Activated CD4-positive, alpha-beta T cell treated with anti-CD3 and anti-CD28 coated beads for 36 hours (primary cell): ENCODE results near the gene CACNA2D2. TPM values are rescaled to one million over a fixed set of nuclear protein-coding genes. Genes with fewer than 3 reads are reported as not detected.

Experiments
- ATAC-seq: fragments of 200-7000 bp; cut with Tn5 transposase; one replicate; pipeline ENCODE4 v1.10.0; 2021; ENCODE audit warnings: mild to moderate bottlenecking, moderate library complexity
- CTCF ChIA-PET: fragments of 350-600 bp; sonication (Branson Sonifier 250); formaldehyde crosslinking; loops from one replicate; lab custom pipeline; 2021; ENCODE audit warnings: antibody characterized with exemption; lab: Charles Lee
- POLR2A ChIA-PET: fragments of 350-600 bp; sonication (Branson Sonifier 250); formaldehyde crosslinking; loops from one replicate; lab custom pipeline; 2021; ENCODE audit warnings: antibody characterized with exemption, inconsistent platforms; lab: Charles Lee
- DNase-seq: peaks from one replicate; pipeline ENCODE4 v3.0.0-alpha.2; 2020
- H3K27ac Mint-ChIP-seq: one replicate; pipeline ENCODE4 v1.8.0; 2021; ENCODE audit warnings: mixed read lengths
- H3K27me3 Mint-ChIP-seq: one replicate; pipeline ENCODE4 v1.8.0; 2021; ENCODE audit warnings: mixed read lengths
- H3K36me3 Mint-ChIP-seq: one replicate; pipeline ENCODE4 v1.8.0; 2021; ENCODE audit warnings: low read depth, mixed read lengths
- H3K4me1 Mint-ChIP-seq: one replicate; pipeline ENCODE4 v1.8.0; 2021; ENCODE audit warnings: mixed read lengths
- H3K4me3 Mint-ChIP-seq: one replicate; pipeline ENCODE4 v1.8.0; 2021; ENCODE audit warnings: mild to moderate bottlenecking, moderate library complexity, mixed read lengths
- H3K9me3 Mint-ChIP-seq: one replicate; pipeline ENCODE4 v1.8.0; 2021; ENCODE audit warnings: low read depth, mixed read lengths
- intact Hi-C, 2 experiments: fragments of 100-400 bp; cut with DNase I in 1 of 2; cut with micrococcal nuclease in 1 of 2; formaldehyde crosslinking; loops; one replicate each; pipeline versions ENCODE4 v1.14.2 to v1.15.1; 2022 to 2024; cut with DNase I, micrococcal nuclease
- total RNA-seq, 2 experiments: library from RNA; stranded (reverse); gene quantifications; one replicate each; pipeline ENCODE4 v1.2.3, GENCODE V29; 2021

Gene CACNA2D2
- total RNA-seq, 2 experiments from 2014 or later = 1.1 to 1.5 TPM

DNA sequence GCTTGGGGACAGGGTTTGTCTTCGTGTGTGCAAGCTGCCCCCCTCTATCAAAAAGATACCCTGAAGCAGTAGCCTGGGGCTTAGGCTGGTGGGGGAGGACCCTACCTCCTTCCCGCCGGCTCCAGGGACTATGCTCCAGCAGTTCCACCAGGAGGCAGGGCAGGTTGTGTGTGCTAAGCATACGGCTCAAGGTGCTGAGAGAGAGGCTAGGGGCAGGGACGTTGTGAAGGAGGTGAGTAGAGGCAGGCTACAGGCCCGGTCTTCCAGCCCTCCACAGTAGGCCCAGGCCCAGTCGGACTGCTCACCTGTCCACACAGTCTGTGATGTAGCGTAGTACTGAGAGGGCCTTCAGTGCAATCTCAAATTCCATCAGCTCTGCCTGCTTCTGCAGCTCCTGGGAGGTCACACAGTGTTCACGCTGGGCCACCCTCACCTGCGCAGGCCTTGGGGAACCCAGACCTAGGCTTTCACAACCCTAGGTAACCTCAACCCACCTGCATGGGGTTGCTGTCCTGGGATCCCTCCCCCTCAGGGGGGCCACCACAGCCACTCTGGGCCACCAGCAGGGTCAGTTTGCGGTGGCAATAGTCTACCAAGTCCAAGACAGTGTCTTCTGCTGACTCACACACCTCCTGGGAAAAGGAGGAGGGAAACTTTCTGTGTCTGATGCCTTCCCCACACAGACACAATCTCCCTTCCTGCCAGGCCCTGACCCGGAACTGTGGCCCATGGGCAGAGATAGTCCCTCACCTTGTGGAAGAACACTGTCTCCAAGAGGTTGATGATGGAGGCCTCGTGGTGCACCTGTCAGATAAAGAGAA is 160.4 kb downstream of the CACNA2D2 start:
- Mint-ChIP-seq H3K4me3 (no peak overlapping the region), H3K36me3 (peaks cover 19% of the 10 kb centered on the region), H3K9me3 (no peaks in the 10 kb centered on the region), H3K27ac (no peak overlapping the region), H3K27me3 (no peaks in the 10 kb centered on the region), H3K4me1 (peaks cover 35% of the 10 kb centered on the region)
- ATAC-seq (no peak), DNase-seq (no peak)
- CTCF ChIA-PET = interaction anchor here (0.9 to 1.1 kb wide), 2 partner anchors 8 to 19 kb away, joined by 3 to 6 read pairs; no protein-coding TSS in a partner anchor
- intact Hi-C loops = no loop called here
- POLR2A ChIA-PET = interaction anchor here (0.5 kb wide), 1 partner anchor 1258 kb away, joined by 3 read pairs; no protein-coding TSS in a partner anchor

DNA sequence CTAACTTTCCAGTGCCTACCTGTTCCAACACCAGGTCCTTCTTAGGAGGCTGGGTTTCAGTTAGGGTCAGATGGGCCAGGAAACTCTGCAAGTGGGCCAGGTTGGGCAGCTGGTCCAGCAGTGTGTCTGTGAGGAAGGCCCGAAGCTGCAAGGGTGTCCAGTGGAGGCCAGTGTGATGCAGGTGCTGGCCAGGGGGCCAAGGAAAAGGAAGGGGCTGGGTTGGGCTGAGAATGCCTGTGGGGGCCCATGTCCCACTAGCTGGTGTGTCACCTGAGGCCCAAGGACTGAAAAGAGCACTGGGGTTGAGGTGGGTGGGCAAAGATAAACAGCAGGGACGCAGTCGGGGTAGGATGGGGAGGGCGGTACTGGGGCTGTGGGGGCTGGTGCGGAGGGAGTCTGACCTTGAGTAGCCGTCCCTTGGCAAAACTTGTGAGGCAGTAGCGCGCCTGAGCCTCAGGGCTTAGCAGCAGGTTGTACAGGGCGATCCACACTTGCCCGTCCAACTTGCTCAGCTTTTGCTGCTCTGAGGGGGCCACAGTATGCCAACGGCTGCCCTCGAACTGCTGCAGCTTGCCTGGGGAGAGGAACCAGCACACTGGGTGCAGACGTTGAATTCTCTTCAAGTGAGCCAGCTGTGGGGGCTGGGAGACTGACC is 161.3 kb downstream of the CACNA2D2 start:
- H3K4me1 Mint-ChIP-seq = peaks cover 28% of the 10 kb centered on the region

DNA sequence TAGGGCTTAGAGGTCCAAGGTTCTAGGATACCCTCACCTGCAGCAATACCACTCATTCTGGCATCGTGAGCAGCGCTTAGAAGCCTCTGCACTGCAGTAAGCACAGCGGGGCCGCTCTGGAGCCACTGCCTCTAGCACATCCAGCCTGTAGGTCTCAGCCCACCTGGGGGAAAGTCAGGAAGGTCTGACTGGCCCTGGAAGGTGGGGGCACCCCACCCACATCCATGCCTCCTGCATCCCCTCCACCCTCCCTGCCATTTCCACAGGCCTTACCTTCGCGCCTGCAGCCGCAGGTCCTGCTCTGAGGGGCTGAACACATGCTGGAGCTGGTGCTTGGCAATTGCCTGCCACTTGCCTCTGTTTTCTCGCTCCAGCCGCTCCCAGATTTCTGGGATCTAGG is 161.9 kb downstream of the CACNA2D2 start:
- POLR2A ChIA-PET = no interaction called here
- ATAC-seq (no peak), DNase-seq (no peak)
- H3K27me3 Mint-ChIP-seq = no peaks in the 10 kb centered on the region
- CTCF ChIA-PET = interaction anchor here (1.0 to 1.3 kb wide), 3 partner anchors 11 to 43 kb away, joined by 3 to 6 read pairs (median 4); partner anchors contain the start of genes HYAL3 and NAA80
- H3K4me3 Mint-ChIP-seq = peak overlapping the region; percentile 83
- H3K9me3 Mint-ChIP-seq = no peaks in the 10 kb centered on the region
- H3K27ac Mint-ChIP-seq = no peak overlapping the region
- H3K4me1 Mint-ChIP-seq = peaks cover 27% of the 10 kb centered on the region
- intact Hi-C loops = no loop called here
- H3K36me3 Mint-ChIP-seq = peaks cover 22% of the 10 kb centered on the region

More for the DNA sequence above, 161.3 kb downstream of the CACNA2D2 start:
- no peak for ATAC-seq
- H3K9me3 Mint-ChIP-seq = no peaks in the 10 kb centered on the region
- H3K27ac Mint-ChIP-seq = no peak overlapping the region
- intact Hi-C loops = no loop called here
- H3K27me3 Mint-ChIP-seq = no peaks in the 10 kb centered on the region
- H3K4me3 Mint-ChIP-seq = peak overlapping the region; percentile 83
- ChIA-PET CTCF (interaction anchor here (0.7 to 1.3 kb wide), 5 partner anchors 9 to 130 kb away, joined by 3 to 6 read pairs (median 4); partner anchors contain the start of genes HYAL3 and NAA80), POLR2A (no interaction called here)
- no peak for DNase-seq
- H3K36me3 Mint-ChIP-seq = peaks cover 20% of the 10 kb centered on the region

GRCh38 chr3:50340448-50341329 is 162.7 kb downstream of the CACNA2D2 start, which contains the start of gene RASSF1:
TSS of gene RASSF1 (minus strand) at chr3:50340836. CDS start at chr3:50340805, 31 bp downstream.
- no peaks in the 10 kb centered on the region for H3K9me3 Mint-ChIP-seq

DNA sequence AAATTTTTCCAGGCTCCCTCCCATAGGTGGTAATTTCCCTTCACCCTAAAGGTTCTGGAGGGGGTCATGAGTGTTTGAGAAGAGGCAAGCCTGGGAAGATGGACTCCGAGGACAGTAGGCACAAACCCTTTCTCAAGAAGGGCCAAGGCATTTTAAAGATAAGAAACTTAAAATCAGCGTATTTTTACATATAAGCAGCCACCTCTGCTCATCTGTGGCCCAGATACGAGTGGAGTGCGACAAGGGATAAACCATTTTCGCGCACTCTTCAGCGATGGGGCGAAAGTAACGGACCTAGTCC is 163.3 kb downstream of the CACNA2D2 start:
- intact Hi-C loops = no loop called here
- DNase-seq (no peak), ATAC-seq (no peak)
- peak overlapping the region; percentile 91 for H3K27ac Mint-ChIP-seq
- ChIA-PET POLR2A (interaction anchor here (0.8 to 1.6 kb wide), 6 partner anchors 10 to 1926 kb away, joined by 3 to 7 read pairs (median 3); partner anchors contain the start of genes CYB561D2, HYAL3, NAA80 and NPRL2), CTCF (interaction anchor here (0.7 to 1.5 kb wide), 3 partner anchors 9 to 12 kb away, joined by 3 to 8 read pairs (median 3); partner anchors contain the start of genes CYB561D2, NPRL2 and TUSC2)
- peaks cover 35% of the 10 kb centered on the region for H3K4me1 Mint-ChIP-seq
- peak overlapping the region; percentile 83 for H3K4me3 Mint-ChIP-seq
- H3K9me3 Mint-ChIP-seq = no peaks in the 10 kb centered on the region
- no peaks in the 10 kb centered on the region for H3K27me3 Mint-ChIP-seq
- H3K36me3 Mint-ChIP-seq = peaks cover 37% of the 10 kb centered on the region

More at GRCh38 chr3:50340448-50341329, 162.7 kb downstream of the CACNA2D2 start, which contains the start of gene RASSF1:
- intact Hi-C loops = no loop called here
- ChIA-PET POLR2A (interaction anchor here (0.5 to 1.6 kb wide), 8 partner anchors 10 to 1925 kb away, joined by 3 to 7 read pairs (median 3); partner anchors contain the start of genes CYB561D2, HYAL3, NAA80 and NPRL2), CTCF (interaction anchor here (0.6 to 1.5 kb wide), 7 partner anchors 9 to 212 kb away, joined by 3 to 8 read pairs (median 3); partner anchors contain the start of genes CYB561D2, LSMEM2, NPRL2 and TUSC2)
- Mint-ChIP-seq H3K4me3 (peak within 1 kb of the TSS; percentile 83), H3K27ac (peak within 1 kb of the TSS; percentile 91), H3K4me1 (peaks cover 30% of the 10 kb centered on the region), H3K36me3 (peaks cover 31% of the 10 kb centered on the region), H3K27me3 (no peaks in the 10 kb centered on the region)
- ATAC-seq (peak; percentile 42), DNase-seq (peak; percentile 84)

DNA sequence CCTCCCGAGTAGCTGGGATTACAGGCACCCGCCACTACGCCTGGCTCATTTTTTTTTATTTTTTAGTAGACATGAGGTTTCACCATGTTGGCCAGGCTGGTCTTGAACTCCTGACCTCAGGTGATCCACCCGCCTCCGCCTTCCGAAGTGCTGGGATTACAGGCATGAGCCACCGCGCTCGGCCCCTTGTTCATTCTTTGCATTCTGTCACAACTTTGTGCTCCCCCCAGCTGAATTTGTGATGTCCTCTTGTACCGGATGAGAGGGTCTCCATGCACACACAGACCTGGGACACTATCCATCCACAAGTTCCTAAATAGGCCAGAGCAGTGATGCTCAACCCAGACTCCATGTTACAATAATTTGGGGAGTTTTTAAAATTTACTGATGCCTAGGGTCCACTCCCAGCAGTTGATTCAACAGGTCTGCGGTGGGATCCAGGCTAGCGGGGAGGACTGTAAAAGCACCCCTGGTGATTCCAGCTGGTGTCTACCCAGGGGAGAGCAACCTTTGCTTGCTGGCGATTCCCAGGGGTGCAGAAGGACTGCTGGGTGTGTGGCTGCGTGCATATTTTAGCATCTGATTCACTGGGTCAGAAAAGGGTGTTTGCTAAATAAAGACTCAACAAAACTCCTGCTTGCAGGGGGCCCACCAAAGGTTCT is 163.8 kb downstream of the CACNA2D2 start:
- Mint-ChIP-seq H3K9me3 (no peaks in the 10 kb centered on the region), H3K4me1 (peaks cover 38% of the 10 kb centered on the region), H3K27me3 (no peaks in the 10 kb centered on the region), H3K4me3 (peak overlapping the region; percentile 83), H3K27ac (peak overlapping the region; percentile 91), H3K36me3 (peaks cover 41% of the 10 kb centered on the region)
- CTCF ChIA-PET = interaction anchor here (1.2 to 3.3 kb wide), 4 partner anchors 11 to 93 kb away, joined by 4 to 17 read pairs (median 6); partner anchors contain the start of genes CYB561D2, NPRL2 and TUSC2
- ATAC-seq (no peak), DNase-seq (no peak)
- intact Hi-C loops = loop anchor here (5.0 to 10.0 kb wide), 3 partner anchors 273 to 1938 kb away; partner anchors contain the start of genes CISH (in 1 of the 2), TEX264 (in 1 of the 2) and WDR82 (in 1 of the 2)
- POLR2A ChIA-PET = interaction anchor here (0.6 to 1.6 kb wide), 3 partner anchors 18 to 266 kb away, joined by 3 to 6 read pairs (median 5); no protein-coding TSS in a partner anchor

DNA sequence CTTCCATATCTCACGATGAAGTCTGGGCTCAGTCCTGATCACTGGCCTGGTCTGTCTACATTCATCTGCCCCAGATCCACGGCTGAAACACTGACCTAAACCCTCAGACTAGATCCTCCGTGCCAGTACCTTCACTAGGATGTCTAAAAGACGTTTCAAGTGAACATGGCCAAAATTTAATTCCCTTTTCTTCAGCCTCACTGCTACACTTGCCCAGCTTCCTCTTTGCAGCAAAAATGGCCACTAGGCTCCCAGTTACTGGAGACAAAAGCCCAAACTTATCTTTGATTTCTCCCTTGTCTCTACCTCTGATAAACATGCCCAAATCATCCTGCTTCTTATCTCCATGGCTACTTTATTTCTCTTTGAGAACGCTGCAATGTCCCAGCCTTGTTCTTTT is 164.5 kb downstream of the CACNA2D2 start:
- no peak for DNase-seq
- no peak for ATAC-seq
- Mint-ChIP-seq H3K4me1 (peaks cover 44% of the 10 kb centered on the region), H3K27me3 (no peaks in the 10 kb centered on the region), H3K27ac (peak overlapping the region; percentile 91), H3K4me3 (peak overlapping the region; percentile 83), H3K36me3 (peaks cover 47% of the 10 kb centered on the region), H3K9me3 (no peaks in the 10 kb centered on the region)
- intact Hi-C loops = loop anchor here (5.0 to 10.0 kb wide), 3 partner anchors 273 to 1938 kb away; partner anchors contain the start of genes CISH (in 1 of the 2), TEX264 (in 1 of the 2) and WDR82 (in 1 of the 2)
- CTCF ChIA-PET = interaction anchor here (1.1 to 3.3 kb wide), 4 partner anchors 11 to 92 kb away, joined by 4 to 17 read pairs (median 4); partner anchors contain the start of genes CYB561D2, NPRL2 and TUSC2
- POLR2A ChIA-PET = interaction anchor here (0.6 kb wide), 1 partner anchor 267 kb away, joined by 3 read pairs; no protein-coding TSS in a partner anchor

DNA sequence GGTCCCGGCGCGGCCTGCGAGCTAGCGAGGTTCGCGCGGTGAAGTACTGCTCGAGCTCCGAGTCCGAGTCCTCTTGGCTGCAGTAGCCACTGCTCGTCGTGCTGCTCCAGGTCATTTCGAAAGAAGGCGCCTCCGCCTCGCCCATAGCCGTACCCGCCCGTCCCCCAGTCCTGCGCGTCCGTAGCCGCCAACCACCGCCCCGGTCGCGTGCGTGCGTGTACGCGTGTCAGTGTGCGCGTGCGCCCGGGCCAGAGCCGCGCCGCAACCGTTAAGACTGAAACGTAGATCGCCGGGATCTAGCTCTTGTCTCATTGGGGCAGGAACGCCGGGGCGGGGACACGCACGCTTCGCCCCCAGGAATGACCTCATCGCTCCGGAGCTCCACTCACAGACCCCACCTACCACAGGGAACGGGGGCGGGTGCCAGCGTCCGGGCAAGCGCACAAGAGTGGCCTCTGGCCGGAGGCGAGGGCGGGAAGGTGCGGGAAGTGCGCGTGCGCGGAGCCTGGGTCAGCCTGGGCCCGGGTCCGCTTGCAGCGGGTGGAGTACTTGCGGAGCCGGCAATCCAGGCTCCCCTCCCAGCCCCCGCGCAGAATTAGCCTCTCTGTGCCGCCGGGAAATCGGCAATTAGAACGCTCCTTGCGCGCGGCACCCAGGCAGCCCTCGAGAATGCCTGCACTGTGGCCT is 166.1 kb downstream of the CACNA2D2 start:
- Mint-ChIP-seq H3K27ac (peak overlapping the region; percentile 91), H3K36me3 (peaks cover 57% of the 10 kb centered on the region), H3K9me3 (no peaks in the 10 kb centered on the region), H3K4me1 (peaks cover 50% of the 10 kb centered on the region), H3K4me3 (peak overlapping the region; percentile 83), H3K27me3 (no peaks in the 10 kb centered on the region)
- ATAC-seq (peak; percentile 82), DNase-seq (peak; percentile 99)
- POLR2A ChIA-PET = interaction anchor here (0.6 to 2.6 kb wide), 20 partner anchors 8 to 274 kb away, joined by 3 to 20 read pairs (median 3); partner anchors contain the start of genes CISH, CYB561D2, GNAI2 and HEMK1
- intact Hi-C loops = loop anchor here (1.0 to 10.0 kb wide), 16 partner anchors 9 to 1940 kb away; partner anchors contain the start of genes CYB561D2 (in 2 of the 2), HYAL3 (in 2 of the 2), NAA80 (in 2 of the 2) and NPRL2 (in 2 of the 2)
- CTCF ChIA-PET = interaction anchor here (0.6 to 3.3 kb wide), 16 partner anchors 9 to 1330 kb away, joined by 3 to 27 read pairs (median 4); partner anchors contain the start of genes CYB561D2, HYAL2, HYAL3 and IFRD2
